Daoy (cell line): ENCODE results near the gene HBG1. TPM values are rescaled to one million over a fixed set of nuclear protein-coding genes. Genes with fewer than 3 reads are reported as not detected.

Source experiments
- DNase-seq: peaks from one replicate; pipeline ENCODE4 v3.0.0-alpha.2; 2015; ENCODE audit warnings: low read depth
- total RNA-seq: library from RNA; depleted of rRNA; stranded (reverse); fragments of >200 nt; shearing (Covaris generic); gene quantifications from 2 replicates; pipeline ENCODE4 v1.2.3, GENCODE V29; 2014

The HBG1 gene
- total RNA-seq, 1 experiment from 2014 or later, result not detected

- DNase-seq, result no peak
Measured at GRCh38 chr11:5247472-5248192, 2.0 kb downstream of the HBG1 start.

DNA sequence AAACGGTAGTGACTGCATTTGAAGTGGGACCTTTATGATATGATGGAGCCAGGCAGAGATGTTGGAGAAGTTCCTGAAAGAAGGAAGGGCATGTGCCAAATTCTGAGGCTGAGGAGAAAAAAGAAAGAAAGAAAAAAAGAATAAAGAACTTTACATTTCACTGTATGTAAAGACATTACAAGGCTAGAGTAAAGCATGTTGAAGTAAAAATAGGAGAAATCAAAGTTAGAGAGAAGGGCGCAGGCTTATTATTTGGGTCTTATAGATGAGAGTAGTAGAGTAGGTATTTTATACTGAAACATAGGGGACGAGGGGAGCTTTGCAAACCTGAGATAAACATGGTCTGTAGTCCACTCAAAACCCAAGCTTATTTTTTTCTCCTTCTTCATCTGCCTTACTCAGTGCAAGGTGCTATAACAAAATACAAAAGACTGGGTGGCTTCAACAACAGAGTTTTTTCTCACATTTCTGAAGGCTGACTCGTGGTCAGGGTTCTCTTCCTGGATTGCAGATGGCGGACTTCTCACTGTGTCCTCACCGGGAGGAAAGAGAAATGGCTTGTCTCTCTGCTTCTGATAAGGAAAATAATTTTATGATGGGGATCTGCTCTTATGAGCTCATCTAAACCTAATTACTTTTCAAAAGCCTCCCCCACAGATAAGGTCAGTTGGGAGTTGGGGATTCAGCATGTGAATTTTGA is 2.7 kb downstream of the HBG1 start:
- no peak for DNase-seq

- DNase-seq, result no peak
Measured at GRCh38 chr11:5245155-5245554, 4.5 kb downstream of the HBG1 start.

GRCh38 chr11:5243816-5244180 is 5.9 kb downstream of the HBG1 start:
- no peak for DNase-seq

DNA sequence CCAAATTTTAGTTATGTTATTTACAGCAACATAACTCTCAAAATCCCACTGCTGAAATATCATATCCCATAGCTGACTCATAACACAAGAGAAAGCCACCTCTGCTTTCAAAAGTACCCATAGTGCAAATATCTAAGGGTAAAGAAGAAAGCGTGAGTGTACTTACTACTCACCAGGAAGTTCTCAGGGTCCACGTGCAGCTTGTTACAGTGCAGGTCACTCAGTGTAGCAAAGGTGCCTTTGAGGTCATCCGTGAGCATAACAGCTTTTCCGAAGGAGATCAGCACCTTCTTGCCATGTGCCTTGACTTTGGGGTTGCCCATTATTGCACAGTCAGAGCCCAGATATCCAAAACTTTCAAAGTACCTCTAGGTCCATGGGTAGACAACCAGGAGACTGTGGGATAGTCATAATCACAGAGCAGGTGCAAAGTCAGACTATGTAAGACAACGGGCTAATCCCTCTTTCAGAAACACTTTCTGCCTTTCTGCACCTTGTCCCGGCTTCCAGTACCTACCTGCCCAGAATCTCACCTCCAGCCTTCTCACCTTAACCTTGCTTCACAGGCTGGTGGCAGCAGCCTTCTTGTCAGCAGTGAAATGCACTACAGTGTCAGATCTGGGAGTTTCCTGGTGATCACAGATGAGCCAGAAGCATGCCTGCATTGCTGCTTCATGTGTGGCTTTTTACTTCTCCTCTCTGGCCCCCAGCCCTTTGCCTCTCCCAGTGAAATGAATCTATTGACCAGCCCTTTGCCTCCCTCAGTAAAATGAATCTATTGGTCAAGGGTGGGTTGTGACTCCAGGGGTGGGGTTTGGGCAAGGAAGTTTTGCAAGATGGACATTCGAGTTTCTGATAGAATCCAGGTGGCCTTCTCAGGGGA is 6.5 kb downstream of the HBG1 start:
- no peak for DNase-seq

- no peak for DNase-seq
Measured at GRCh38 chr11:5242208-5242607, 7.4 kb downstream of the HBG1 start.

DNA sequence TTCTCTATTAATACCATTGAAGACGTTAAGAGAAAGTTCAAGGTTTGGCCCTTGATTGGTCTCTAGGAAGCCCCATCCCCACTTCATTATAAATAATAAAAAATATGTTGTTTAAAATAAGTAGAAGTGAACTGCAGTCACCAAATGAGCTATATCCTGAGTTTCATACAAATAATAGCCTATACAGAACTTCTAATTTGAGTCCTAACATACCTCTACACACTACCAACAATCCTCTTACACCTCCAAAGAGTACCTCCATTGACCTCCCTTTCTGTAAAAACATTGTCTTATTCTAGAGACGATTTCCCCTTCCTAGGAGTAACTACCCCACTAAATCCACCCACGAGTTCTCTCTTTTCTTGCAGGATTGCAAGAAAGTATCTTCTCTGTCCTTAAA is 8.2 kb downstream of the HBG1 start:
- no peak for DNase-seq

DNA sequence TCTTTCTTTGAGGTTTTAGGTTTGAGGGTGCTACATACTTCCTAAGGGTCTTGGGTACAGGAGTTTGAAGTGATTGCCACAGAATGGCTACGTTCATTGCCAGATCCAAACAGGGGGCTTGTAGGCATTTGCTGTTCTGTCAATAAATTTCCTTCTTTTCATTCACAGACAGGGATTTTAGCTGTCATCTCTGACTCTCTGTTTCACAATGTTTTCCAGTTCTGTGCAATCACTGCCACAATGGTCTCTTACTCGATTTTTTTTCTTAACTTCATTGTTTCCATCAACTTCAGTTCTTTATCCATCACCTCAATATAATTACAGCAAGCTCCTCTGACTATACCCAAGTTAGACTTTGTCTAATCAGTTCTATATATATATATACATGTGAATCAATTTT is 9.2 kb downstream of the HBG1 start:
- no peak for DNase-seq

DNA sequence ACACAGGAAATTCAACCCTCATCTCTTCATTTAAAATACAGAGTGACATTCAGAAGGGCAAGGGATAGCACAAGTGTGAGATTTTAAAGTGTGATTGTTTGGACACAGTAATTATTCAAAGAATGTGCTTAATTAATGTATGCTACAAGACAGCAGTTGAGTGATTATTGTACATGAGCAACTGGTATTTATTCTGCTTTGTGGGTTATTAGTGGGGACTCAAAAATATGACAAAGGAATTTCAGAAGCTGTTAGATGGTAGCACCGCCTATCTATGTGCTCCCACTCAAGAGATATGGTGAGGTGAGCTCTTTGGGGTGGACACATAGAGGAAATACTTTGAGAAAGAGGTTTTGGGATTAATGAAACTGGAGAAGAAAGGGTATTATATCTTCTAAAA is 9.6 kb downstream of the HBG1 start:
- no peak for DNase-seq

DNA sequence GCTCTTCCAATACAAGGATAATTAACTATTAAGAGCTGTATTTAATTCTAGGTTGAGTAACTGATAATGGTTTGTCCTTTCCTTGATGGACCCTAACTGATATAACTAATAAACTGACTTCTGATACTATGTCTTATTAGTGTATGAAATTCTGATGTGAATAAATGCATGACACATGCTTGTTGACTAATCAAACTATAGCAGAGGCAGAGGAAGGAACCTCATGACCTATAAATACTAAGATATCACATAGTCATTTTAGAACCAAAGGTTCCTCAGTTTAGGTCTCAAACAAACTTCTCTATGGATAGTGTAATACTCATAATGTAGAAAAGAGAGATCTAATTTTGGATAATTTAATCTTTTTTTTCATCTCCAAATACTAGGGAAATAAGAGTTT is 10.6 kb downstream of the HBG1 start:
- no peak for DNase-seq

GRCh38 chr11:5238486-5238885 is 11.2 kb downstream of the HBG1 start:
- DNase-seq, result no peak

DNA sequence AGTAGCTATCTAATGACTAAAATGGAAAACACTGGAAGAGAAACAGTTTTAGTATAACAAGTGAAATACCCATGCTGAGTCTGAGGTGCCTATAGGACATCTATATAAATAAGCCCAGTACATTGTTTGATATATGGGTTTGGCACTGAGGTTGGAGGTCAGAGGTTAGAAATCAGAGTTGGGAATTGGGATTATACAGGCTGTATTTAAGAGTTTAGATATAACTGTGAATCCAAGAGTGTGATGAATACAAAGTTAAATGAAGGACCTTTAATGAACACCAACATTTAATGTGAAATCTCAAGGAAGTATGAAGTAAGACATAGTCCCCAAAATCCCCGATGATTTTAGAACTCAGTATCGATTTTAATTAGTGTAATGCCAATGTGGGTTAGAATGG is 12.2 kb downstream of the HBG1 start:
- DNase-seq, result no peak

- no peak for DNase-seq
Measured at GRCh38 chr11:5235364-5236095, 14.1 kb downstream of the HBG1 start.

GRCh38 chr11:5234381-5234834 is 15.2 kb downstream of the HBG1 start, which contains the start of gene HBD:
HBD (minus strand) TSS chr11:5234483; CDS start chr11:5234433, 50 bp downstream.
- DNase-seq, result no peak

GRCh38 chr11:5233307-5233706 is 16.4 kb downstream of the HBG1 start:
- no peak for DNase-seq

- DNase-seq, result no peak
Measured at GRCh38 chr11:5232821-5233220, 16.8 kb downstream of the HBG1 start.

DNA sequence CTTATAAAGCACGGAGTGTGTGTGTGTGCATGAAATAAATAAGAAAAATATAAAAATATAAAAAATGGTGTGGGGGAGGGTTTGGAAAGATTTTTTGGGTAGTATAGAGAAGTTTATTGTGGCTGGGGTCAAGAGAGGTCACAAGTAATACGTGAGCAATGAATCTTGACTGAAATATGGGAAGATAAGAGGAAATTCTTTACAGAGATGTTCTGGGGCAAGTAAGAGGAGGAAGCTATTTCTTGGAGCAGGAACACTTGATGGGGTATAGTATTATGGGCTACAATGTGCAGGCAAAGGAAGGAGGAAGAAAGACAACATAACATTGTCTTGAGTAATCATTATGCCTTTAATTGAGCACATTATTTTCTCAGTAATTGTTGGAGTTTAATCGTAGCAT is 17.5 kb downstream of the HBG1 start:
- DNase-seq, result no peak

DNA sequence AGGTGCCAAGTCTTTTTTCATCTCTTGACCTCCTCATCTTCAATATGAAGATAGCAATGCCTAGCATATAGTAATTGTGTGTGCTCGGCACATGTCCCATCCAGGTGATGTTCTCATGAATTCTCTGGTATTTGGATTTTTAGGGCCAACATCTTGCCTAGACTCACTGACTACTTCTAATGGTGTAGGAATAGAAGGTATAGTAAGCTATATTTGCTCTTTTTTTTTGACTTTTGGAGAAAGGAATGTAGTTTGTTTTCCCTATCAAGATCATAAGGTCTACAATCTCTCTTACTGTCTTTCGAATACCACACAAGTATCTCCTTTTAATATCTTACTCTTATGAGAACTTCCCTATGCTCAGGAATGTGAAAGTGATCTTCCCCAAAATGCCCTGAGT is 18.5 kb downstream of the HBG1 start:
- DNase-seq, result no peak

GRCh38 chr11:5230266-5230665 is 19.4 kb downstream of the HBG1 start:
- DNase-seq, result no peak

GRCh38 chr11:5229796-5230195 is 19.9 kb downstream of the HBG1 start:
- no peak for DNase-seq

DNA sequence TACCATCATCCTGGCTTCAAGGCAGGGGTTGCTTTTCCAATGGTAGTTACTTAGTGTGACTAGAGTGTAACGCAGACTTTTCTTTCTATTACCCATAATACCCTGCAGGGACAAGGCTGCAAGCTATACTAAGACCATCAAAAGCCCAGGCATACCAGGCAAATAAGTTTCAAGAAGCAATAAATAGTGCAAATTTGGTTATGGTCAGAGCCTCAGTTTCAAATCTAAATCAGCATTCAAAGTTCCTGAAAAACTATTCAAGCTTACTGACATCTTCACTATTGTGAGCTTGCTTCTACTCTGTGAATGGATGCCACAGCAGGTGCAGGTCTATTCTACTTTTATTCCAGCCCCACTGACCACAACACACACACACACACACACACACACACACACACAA is 20.3 kb downstream of the HBG1 start:
- DNase-seq, result no peak

DNA sequence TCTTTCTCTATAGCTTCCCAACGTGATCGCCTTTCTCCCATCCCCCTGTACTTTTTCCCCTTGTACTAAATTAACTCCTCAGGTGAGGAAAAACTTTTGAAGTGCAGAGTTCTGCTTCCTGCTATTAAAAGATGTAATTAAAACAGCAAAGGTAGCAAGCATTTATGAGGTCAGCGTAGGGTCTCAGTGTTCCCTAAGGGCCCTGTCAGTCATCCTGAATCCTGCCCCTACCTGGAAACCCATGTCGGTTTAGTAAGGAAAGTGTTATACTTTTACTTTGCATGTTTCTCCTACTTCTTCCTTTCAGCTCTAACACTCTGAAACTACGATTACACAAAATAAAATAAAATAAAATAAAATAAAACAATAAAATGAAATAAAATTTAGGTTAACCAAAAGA is 21.5 kb downstream of the HBG1 start:
- DNase-seq, result no peak
